GM12864 (cell line): Measurements from ENCODE around the gene MCTP2.

ENCODE experiments used
- DNase-seq: peaks from one replicate; pipeline ENCODE4 v3.0.0-alpha.2; 2011; ENCODE audit warnings: low read depth
- H3K4me3 ChIP-seq: 2 replicates; pipeline ENCODE4 v1.5.1; 2011; ENCODE audit warnings: mild to moderate bottlenecking, low read depth, low read length, control low read depth
- TF ChIP-seq, protein P1 (sequence below): IDR thresholded peaks from 2 replicates; pipeline ENCODE4 v1.5.1; 2011; ENCODE audit warnings: low read depth, mild to moderate bottlenecking, moderate library complexity, low read length, control low read depth, inconsistent platforms; ENCODE audit errors: missing control alignments

MCTP2 gene

DNA sequence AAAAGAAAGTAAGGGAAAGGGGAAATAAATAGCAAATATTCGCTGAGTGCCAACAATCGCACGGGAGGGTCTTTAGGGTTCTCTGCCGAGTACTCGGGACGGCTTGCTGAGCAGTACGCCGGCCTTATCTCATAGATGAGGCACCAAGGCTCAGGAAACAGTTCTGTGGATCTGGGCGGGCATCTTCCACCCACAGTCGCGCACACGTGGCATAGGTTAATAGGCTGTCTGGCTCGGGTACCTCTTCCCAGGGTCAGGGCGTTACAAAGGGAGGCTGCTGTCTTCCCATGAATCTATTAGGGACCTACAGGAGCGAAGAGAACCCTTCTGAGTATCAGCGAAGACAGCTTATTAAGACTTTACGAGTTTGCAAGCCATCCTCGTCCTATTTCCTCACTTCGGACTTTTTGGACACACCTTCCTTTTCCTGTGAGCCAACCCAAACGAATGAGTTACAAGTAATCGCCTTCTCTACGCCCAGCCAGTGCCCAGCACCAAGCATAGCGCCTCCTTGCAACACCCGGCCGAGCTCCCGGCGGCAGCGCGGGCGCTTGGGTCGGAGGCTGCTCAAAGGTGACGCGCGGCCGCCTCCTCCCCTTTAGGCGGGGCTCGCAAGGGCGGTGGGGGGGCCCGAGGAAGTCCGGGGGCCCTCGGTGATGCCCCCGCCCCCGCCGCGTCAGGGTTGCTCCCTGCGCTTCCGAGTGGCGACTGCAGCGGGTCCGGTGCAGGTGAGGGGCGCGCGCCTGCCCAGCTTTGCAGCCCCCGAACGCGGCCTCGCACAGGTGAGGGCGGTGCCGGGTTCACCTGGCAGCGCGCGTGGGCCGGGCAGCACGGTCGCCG, at the start of gene MCTP2:
TSS of gene MCTP2 (plus strand) at position 679 of the 840 bp plus-strand sequence. CDS start 66,705 bp downstream, outside the sequence.
- TF ChIP-seq, protein P1, sequence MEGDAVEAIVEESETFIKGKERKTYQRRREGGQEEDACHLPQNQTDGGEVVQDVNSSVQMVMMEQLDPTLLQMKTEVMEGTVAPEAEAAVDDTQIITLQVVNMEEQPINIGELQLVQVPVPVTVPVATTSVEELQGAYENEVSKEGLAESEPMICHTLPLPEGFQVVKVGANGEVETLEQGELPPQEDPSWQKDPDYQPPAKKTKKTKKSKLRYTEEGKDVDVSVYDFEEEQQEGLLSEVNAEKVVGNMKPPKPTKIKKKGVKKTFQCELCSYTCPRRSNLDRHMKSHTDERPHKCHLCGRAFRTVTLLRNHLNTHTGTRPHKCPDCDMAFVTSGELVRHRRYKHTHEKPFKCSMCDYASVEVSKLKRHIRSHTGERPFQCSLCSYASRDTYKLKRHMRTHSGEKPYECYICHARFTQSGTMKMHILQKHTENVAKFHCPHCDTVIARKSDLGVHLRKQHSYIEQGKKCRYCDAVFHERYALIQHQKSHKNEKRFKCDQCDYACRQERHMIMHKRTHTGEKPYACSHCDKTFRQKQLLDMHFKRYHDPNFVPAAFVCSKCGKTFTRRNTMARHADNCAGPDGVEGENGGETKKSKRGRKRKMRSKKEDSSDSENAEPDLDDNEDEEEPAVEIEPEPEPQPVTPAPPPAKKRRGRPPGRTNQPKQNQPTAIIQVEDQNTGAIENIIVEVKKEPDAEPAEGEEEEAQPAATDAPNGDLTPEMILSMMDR = no peak
- H3K4me3 ChIP-seq = peak within 1 kb of the TSS; percentile 48
- no peak for DNase-seq

- no peak overlapping the region for H3K4me3 ChIP-seq
- TF ChIP-seq, protein P1 = no peak
- DNase-seq = no peak
These were observed 48.5 kb upstream of the MCTP2 start for GRCh38 chr15:94182883-94183282.

GRCh38 chr15:94185547-94186236, 45.7 kb upstream of the MCTP2 start:
- TF ChIP-seq, protein P1 = no peak
- DNase-seq = no peak
- no peak overlapping the region for H3K4me3 ChIP-seq

DNA sequence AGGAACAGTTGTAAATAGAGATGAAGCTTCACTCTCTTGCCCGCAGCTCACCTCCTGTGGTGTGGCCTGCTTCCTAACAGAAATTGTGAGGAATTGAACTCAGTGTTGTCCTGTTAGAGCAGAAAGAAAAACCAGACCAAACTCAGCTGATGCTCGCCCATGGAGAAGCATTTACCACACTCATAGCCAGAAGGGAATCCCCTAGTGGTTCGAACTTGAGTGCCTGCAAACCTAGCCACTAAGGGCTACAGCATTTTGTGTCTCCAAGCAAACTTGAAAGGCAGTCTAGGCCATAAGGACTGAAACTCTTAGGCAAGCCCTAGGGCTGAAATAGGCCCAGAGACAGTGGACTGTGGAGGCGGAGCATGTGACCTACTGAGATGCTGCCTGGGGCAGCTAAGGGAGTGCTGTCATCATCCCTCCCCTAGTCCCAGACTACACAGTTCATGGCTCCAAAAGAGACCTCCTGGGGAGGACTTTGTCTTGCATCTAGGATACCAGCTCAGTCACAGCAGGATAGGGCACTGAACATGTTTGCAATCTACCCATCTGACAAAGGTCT, 44.5 kb upstream of the MCTP2 start:
- TF ChIP-seq, protein P1 = no peak
- DNase-seq = no peak
- no peak overlapping the region for H3K4me3 ChIP-seq

DNA sequence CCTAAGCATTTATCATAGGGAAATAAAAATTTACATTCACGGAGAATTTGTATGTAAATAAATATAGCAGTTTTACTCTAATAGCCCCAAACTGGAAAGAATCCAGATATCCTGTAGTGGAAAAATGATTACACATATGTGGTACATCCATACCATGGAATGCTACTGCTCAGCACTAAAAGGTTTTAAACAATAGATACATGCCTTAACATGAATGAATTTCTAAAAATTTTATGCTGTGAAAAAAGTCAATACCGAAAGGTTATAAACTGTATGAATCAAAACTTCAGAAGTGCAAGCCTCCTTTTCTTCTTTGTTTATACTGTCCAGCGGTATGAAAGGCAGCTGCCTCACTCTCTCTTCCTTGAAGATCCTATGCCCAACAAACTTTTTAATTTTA, 37.5 kb upstream of the MCTP2 start:
- H3K4me3 ChIP-seq = no peak overlapping the region
- no peak for DNase-seq
- TF ChIP-seq, protein P1 = no peak

- TF ChIP-seq, protein P1 = no peak
- no peak overlapping the region for H3K4me3 ChIP-seq
- DNase-seq = no peak
These were observed 34.8 kb upstream of the MCTP2 start for GRCh38 chr15:94196531-94196930.
